Gastroesophageal sphincter (tissue), 3 donors: ENCODE data around the gene JADE1.

Experiments
- EP300 ChIP-seq: sonication (generic); formaldehyde crosslinking; IDR thresholded peaks from one replicate; pipeline ENCODE4 v1.6.1; 2017; ENCODE audit warnings: antibody characterized with exemption, mild to moderate bottlenecking
- POLR2AphosphoS5 ChIP-seq: sonication (generic); formaldehyde crosslinking; IDR thresholded peaks from one replicate; pipeline ENCODE4 v1.6.1; 2017; ENCODE audit warnings: antibody characterized with exemption
- TF ChIP-seq, protein P1 (sequence below), 4 experiments: fragments of 200-600 bp in 2 of 4; fragments of 450-650 bp in 2 of 4; sonication (generic) in 1 of 4; IDR thresholded peaks; one replicate each; pipeline ENCODE4 v1.5.1; 2017 to 2019; ENCODE audit warnings: antibody characterized with exemption in 4 of 4, mild to moderate bottlenecking in 2 of 4, moderate library complexity in 2 of 4

DNA sequence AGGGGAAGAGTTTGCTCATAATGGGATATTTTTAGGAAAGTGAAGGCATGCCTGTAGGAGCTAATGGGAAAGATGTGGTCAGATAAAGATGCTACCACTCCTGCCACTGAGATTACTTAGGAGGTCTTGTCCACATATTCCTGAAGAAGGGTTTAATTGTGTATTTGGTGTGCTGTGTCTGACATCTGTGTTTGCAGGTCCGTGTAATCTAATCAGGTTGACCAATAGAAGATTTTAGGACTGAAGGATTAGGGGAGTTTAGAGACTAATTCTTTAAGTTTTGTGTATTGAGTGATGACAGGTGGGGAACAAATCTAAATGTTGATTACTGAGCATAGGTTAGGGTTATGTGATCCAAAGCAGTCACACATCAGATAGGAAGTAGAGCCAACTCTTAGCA is 57.2 kb downstream of the JADE1 start:
- TF ChIP-seq, protein P1, sequence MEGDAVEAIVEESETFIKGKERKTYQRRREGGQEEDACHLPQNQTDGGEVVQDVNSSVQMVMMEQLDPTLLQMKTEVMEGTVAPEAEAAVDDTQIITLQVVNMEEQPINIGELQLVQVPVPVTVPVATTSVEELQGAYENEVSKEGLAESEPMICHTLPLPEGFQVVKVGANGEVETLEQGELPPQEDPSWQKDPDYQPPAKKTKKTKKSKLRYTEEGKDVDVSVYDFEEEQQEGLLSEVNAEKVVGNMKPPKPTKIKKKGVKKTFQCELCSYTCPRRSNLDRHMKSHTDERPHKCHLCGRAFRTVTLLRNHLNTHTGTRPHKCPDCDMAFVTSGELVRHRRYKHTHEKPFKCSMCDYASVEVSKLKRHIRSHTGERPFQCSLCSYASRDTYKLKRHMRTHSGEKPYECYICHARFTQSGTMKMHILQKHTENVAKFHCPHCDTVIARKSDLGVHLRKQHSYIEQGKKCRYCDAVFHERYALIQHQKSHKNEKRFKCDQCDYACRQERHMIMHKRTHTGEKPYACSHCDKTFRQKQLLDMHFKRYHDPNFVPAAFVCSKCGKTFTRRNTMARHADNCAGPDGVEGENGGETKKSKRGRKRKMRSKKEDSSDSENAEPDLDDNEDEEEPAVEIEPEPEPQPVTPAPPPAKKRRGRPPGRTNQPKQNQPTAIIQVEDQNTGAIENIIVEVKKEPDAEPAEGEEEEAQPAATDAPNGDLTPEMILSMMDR (IDR thresholded peaks at IDR 0.05), result no peak
- TF ChIP-seq POLR2AphosphoS5 (no peak), EP300 (no peak)
